ENCODE data around the gene BCL2L1.
"Not testable (repeated sequence)": the region's sequence is repeated elsewhere in the genome, so short reads cannot be mapped to it uniquely, and the experiment has no call there.

BCL2L1 gene

DNA sequence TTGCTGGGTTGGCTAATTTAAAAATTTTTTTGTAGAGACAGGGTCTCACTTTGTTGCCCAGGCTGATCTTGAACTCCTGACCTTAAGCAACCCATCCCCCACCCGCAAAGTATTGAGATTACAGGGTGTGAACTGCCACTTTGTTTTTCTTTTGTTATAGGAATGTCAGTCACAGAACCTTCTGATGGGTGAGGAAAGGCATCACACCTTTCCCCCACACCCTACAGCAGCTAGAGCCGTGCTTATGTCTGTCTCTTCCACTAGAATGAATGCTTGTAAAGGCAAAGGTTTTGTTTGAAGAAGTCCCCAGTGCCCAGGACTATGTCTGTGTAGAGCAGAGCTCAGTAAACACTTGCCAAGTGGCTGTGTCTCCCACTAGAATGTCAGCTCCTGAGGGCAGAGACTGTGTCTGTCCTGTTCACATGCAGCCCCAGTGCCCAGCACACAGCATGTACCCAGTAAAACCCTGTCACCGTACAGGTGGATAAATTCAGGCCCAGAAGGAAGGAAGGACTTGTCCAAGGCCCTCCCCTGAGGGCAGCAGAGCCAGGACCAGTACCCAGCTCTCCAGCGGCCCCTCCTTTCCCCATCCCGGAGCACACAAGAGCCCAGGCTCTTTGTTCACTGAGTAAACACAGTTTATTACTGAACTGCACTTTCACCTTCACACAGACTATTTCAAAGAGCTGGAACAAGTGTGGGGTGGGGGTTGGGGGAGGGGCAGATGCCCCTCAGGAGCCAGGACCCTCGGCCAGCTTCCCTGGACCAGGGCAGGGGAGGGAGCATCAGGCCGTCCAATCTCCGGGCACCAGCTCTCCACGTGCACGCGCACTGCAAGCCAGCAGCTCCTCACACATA lies 58.6 kb downstream of the BCL2L1 start:
- in situ Hi-C loops (cut with MboI; ENCODE audit: low sequenced_read_pairs): loop anchor here (10.0 kb wide), 1 partner anchor 61 kb away; the partner anchor contains the start of gene BCL2L1

DNA sequence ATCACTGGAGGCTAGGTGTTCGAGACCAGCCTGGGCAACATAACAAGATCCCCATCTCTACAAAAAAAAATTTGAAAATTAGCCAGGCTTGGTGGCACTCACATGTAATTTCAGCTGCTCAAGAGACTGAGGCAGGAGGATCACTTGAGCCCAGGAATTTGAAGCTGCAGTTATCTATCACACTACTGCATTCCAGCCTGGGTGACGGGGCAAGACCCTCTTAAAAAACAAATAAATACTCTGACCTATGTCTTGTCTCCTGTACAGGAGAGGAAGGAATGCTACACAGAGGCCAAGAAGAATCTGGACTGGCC lies 59.2 kb downstream of the BCL2L1 start:
- in situ Hi-C loops (cut with MboI; ENCODE audit: low sequenced_read_pairs): loop anchor here (10.0 kb wide), 1 partner anchor 61 kb away; the partner anchor contains the start of gene BCL2L1

DNA sequence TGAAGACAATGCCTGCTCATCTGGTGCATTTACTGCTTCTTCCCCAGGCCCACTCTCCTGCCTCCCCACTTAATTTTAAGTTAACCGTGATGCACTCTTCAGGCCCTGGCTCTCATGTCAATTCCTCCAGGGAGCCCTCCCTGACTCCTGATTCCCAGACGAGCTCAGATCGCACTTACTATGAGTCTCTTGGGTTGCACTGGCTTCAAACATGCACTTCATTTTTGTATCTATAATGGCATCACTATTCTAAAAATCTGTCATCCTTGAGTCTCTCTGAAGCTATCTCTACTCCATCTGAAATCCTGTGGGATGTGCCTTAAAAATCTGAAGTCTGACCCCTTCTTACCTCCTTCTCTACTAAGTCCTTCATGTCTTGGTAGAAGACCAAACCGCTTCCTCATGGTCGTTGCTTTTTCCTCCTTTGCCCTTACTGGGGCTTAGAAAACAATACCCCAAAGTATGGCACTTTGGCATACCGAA lies 60.3 kb downstream of the BCL2L1 start:
- in situ Hi-C loops (cut with MboI; ENCODE audit: low sequenced_read_pairs): loop anchor here (10.0 kb wide), 1 partner anchor 62 kb away; the partner anchor contains the start of gene BCL2L1

DNA sequence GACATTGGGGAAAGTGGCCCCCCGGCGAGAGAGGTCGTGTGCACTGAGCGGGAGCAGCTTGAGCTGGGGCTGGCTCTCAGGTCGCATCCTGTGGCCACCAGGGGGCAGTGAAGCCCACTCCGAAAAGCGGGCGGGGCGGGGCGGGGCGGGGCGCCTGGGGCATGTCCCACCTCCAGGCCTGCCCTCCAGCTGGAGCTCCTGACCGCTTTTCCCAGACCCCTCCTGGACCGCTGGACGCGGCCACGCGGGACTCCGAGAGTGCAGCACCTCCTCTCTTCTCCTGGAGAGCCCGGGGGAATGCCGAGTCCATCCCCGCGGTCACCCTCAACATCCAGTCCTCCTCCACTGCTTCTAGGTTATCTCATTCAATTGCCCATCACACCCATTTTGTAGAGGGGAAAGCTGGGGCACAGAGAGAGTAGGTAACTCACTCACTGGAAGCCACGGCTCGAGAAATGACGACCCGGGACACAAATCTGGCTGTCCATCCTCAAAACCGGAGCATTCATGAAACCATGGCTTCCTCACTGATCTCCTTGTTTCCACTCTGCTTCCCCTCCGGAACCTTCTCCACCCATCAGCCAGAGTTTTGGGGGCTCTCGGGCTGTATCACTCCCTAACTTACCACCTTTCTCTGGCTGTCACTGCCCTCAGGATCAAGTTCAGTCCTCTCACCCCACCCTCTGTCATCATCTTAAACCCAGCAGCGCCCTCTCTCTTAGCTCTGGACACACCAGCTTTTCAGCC lies 60.9 kb downstream of the BCL2L1 start:
- in situ Hi-C loops (cut with MboI; ENCODE audit: low sequenced_read_pairs): loop anchor here (10.0 kb wide), 1 partner anchor 63 kb away; the partner anchor contains the start of gene BCL2L1

DNA sequence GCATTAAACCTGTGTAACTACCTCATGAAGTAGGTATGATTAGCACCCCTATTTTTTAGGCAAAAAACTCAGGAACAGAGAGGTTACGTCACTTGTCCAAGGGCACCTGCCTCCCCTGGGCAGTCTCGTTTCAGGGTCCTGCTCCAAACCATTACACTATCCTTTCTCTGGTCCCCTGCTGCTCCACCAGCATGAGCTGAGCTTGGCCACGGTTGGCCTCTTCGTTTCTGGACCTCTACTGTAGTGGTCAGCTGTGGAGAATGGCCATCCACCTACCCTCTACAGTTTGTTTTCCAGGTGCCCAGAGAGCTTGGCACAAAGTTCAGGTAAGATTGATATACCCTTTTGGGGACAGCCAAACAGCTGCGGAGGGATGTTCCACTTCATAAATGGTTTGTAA lies 68.1 kb downstream of the BCL2L1 start:
- in situ Hi-C loops (cut with MboI; ENCODE audit: low sequenced_read_pairs): no loop called here

DNA sequence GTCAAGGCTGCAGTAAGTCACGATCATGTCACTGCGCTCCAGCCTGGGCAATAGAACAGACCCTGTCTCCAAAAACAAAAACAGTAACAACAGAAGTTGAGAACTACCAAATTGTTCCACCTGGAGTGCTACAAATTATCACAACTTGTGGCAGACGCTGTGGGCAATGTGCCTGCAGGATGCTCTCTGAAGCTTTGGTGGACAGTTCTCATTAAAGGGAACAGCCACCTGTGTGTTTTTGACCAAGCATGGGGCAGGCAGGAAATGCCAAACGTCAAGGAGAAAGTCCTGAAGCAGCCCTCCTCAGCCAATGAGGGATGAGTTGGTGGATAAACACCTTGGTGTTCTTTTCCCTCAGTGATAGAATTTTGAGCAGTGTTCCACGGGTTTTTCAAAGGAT lies 69.1 kb downstream of the BCL2L1 start:
- in situ Hi-C loops (cut with MboI; ENCODE audit: low sequenced_read_pairs): no loop called here

DNA sequence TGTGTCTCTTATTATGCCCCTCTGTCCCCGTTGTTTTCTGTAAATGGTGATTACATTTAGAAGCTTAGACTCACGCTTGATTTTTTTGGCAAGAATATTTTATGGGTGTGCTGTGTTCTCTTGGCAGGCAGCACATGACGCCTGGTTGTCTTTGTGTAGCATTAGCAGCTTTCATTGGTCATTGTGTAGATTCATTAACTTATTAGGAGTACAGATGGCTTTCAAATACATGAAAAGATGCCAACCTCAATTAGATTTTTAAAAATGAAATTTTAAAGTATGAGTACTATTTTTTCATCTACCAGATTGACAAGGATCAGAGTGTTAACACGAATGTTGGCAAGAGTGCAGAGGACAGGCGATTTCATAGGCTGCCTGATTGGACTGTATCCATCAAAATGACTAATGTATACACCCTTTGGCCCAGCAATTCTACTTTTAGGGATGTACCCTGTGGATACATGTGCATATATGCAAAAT lies 69.7 kb downstream of the BCL2L1 start:
- in situ Hi-C loops (cut with MboI; ENCODE audit: low sequenced_read_pairs): no loop called here

DNA sequence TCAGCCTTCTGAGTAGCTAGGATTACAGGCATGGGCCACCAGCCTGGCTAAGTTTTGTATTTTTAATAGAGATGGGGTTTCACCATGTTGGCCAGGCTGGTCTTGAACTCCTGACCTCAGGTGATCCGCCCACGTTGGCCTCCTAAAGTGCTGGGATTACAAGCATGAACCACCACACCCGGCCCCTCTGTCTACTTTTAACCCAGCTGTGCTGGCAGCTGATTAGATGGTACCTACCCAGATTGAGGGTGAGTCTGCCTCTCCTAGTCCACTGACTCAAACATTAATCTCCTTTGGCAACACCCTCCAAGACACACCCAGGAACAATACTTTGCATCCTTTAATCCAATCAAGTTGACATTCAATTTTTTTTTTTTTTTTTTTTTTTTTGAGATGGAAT lies 74.6 kb downstream of the BCL2L1 start:
- in situ Hi-C loops (cut with MboI; ENCODE audit: low sequenced_read_pairs): not testable (repeated sequence)

DNA sequence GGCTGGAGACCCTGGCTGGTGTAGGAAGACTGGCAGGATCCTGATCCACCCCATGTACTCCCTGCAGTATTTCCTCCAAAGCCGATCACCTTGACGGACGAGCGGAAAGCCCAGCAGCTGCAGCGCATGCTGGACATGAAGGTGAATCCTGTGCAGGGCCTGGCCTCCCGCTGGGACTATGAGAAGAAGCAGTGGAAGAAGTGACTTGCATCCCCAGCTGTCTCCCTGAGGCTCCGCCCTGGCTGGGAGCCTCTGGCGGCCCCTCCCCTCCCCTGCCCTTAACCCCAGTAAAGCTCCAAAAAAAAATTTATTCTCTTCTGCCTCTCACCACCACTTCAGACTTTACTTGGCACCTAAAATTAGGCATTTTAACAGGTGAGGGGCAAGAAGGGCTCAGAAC lies 78.0 kb downstream of the BCL2L1 start:
- in situ Hi-C loops (cut with MboI; ENCODE audit: low sequenced_read_pairs): no loop called here

DNA sequence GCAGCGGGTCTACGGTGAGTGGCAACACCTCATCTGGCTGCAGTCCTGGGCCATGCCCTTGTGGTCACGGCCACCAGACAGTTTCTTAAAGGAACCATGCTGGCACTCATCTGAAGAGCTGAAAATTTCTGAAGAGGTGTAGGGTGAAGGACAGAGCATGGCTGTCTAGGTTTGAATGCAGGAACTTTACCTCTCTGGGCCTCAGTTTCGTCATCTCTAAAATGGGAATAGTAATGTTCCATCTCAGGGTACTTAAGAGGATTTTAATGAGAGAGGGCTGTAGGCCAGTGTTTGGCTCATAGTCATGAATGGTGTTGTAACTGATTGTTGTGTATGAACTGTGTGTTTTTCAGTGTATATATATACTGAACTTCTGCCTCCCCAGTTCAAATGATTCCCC lies 79.1 kb downstream of the BCL2L1 start:
- in situ Hi-C loops (cut with MboI; ENCODE audit: low sequenced_read_pairs): no loop called here

DNA sequence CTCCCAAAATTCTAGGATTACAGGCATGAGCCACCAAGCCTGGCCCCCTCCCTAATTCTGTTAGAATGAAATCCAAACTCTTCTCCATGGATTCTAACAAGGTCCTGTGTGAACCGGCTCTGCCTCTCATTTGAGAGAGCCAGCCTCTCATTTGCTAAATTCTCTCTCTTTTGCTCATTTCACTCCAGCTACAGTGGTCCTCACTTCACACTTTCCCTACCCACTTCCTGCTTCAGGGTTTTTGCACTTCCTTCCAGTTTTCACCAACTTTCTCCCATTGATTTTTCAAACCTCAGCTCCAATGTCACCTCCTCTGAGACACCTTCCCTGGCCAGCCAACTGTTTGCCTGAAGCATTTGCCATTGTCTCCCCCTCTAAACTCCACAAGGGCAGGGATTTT lies 79.8 kb downstream of the BCL2L1 start:
- in situ Hi-C loops (cut with MboI; ENCODE audit: low sequenced_read_pairs): no loop called here

DNA sequence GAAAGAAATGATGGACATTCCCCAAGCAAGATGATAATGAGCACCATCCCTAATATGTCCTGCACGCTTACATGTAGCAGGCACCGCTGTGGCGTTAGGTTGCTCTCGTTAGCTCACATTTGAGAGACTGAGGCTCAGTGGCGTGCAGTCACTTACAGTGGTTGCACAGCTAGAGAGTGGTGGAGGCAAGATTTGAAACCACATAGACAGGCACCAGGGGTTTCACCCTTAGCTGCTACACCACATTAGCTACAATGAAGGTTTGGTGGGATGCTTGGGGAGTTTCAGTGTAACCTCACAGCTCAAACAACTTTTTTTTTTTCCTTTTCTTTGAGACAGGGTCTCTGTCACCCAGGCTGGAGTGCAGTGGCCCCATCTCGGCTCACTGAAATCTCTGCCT lies 81.3 kb downstream of the BCL2L1 start:
- in situ Hi-C loops (cut with MboI; ENCODE audit: low sequenced_read_pairs): no loop called here

DNA sequence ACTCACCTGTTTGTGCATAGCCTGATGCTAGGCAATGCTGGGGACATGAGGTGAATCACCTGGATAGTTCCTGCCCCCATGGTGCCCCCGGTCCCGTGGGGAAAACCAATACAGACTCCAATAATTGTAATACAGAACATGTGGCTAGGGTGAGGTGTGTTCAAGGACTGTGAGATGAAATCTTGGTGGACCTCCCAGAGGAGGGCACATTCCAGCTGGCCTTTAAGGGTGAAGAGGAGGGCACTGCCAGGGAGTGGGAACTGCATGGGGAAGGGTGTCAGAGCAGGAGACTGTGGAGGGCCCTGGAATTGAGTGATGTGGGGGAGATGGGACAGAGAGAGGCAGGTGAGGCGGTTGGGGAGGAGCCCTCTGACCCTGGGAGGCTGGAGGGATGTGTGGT lies 82.4 kb downstream of the BCL2L1 start:
- in situ Hi-C loops (cut with MboI; ENCODE audit: low sequenced_read_pairs): no loop called here

DNA sequence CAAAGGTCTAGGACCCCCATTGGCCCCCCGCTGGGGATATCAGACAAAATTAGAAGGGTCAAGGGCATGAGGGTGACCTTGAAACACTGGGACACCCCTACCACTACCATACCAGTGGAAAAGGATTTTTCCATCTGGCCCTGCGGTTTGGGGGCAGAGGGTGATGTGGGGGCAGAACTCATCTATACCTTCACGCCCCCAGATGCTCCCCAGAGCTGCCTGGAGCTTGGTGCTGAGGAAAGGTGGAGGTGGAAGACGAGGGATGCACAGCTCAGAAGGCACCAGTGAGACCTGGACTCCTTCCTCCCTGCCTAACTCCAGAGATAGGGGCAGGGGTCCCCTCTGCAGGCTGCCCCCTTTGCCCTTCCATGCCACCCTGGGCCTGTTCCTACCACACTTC lies 83.9 kb downstream of the BCL2L1 start:
- in situ Hi-C loops (cut with MboI; ENCODE audit: low sequenced_read_pairs): no loop called here

DNA sequence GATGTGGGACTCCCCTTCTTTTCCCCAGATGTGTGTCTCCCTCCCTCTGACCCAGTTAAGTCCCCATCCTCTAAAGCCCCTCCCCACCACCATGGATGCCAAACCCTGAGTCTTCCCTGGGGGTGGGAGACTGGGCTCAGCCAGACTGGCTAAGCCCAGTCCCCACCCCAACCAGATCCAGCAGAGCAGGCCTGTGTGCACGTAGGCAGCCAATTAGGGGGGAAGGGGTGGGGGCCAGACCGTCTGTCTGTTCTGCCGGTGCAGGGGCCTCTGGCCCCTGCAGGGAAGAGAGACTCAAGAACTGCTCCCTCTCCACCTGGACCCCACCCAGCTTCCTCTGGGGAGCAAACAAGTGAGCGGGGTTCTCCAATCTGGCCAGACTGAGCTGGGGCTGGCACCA lies 84.4 kb downstream of the BCL2L1 start:
- in situ Hi-C loops (cut with MboI; ENCODE audit: low sequenced_read_pairs): no loop called here

DNA sequence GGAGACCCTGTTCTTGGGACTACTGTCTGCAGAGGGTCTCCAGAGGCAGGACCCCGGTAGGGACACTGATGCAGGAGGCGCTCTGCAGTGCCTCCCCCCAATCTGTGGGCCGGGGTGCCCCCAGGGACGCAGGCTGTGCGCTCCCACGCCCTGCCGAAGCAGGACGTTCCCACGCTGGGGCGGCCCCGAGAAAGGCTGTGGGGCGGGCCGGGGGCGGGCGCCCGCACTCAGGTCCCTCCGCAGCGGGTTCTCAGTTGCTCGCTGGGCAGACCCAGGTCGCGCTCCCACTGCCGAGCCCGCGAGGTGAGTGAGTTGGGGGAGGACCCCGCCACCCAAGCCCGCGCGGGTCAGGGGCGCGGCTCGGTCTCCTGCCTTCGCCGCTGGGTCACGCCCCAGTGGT lies 85.0 kb downstream of the BCL2L1 start, which contains the start of gene COX4I2:
Gene COX4I2 (plus strand): TSS at position 253 of the 400 bp plus-strand sequence. CDS start 1,106 bp downstream, outside the sequence.
- in situ Hi-C loops (cut with MboI; ENCODE audit: low sequenced_read_pairs): no loop called here

DNA sequence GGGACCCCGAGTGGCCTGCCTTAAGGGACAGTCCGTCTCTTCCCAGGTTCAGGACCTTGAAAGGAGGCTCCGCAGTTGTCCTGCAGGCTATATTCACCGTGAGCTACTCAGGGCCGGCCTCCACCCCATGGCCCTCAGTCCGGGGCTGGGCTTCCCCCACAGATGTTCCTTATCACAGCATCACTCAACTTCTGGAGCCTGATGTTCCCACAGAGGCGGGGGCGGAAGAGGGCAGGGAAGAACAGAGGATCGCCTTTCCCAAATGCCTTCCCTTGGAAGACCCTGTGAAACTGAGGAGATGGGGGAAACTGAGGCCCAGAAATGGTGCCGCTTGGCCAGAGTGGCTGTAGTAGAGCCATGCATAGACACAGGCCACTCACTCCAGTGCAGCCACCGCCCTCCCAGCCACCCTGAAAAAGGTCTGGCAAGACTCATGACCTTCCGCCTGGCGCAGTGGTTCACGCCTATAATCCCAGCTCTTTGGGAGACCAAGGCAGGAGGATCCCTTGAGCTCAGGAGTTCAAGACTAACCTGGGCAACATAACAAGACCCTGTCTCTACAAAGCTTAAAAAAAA lies 89.2 kb downstream of the BCL2L1 start:
- in situ Hi-C loops (cut with MboI; ENCODE audit: low sequenced_read_pairs): no loop called here

DNA sequence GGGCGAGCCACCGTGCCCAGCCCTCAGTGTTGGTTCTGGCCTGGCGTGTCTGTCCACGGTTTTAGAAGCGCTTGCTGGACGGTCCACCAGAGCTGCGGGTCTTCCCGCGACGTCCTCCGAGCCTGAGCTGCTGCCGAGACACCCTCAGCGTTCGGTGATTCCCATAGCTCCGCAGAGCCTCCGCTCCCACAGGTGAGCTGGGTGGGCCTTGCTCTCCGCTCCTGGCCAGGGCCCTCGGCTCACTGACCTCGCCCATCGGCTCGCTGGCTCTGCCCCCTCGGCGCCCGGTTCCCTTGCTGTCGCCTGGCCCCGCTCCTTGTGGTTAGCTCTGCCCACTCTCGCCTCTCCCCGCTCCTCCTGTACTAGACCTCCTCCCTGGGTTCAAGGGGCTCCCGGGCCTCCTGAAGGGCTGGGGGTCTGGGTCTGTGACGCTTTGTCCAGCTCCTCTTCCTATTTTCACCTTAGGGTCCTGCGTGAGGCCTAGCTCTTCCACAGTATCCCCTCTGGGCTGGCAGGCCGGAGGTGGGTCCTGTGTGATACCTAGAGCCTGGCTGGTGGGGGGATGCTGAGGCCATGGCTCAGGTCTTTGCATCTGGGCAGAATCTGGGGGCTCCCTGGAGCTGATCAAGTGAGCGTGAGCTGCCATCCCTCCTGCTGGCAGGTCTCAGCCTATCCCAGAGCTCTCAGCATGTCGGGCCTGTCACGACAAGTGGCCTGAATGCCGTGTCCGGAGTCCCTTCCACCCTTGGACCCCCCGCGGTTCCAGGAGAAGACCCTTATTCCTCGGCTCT lies 89.9 kb downstream of the BCL2L1 start:
- in situ Hi-C loops (cut with MboI; ENCODE audit: low sequenced_read_pairs): no loop called here

DNA sequence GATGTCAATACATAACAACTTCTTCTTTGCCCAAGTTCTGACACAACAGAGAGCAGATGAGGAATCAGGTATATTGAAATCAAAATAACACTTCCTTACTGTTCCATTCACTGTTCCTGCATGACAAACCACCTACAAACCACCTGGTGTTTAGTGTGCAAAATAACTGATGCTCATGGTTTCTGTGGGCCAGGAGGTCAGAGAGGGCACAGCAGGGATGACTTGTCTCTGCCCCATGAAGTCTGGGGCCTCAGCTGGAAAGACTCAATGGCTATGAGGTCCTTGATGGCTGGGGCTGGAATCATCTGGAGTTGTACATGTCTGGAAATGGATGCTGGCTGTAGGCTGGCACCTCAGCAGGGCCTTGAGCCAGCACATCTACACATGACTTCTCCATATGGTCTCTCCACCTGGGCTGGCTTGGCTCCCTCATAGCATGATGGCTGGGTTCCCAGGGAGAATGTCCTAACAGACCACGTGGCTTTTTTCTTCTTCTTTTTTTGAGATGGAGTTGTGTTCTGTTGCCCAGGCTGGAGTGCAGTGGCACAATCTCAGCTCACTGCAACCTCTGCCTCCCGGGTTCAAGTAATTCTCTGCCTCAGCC lies 92.4 kb downstream of the BCL2L1 start:
- in situ Hi-C loops (cut with MboI; ENCODE audit: low sequenced_read_pairs): no loop called here

DNA sequence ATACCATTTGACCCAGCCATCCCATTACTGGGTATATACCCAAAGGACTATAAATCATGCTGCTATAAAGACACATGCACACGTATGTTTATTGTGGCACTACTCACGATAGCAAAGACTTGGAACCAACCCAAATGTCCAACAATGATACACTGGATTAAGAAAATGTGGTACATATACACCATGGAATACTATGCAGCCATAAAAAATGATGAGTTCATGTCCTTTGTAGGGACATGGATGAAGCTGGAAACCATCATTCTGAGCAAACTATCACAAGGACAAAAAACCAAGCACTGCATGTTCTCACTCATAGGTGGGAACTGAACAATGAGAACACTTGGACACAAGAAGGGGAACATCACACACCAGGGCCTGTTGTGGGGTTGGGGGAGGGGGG lies 94.6 kb downstream of the BCL2L1 start:
- in situ Hi-C loops (cut with MboI; ENCODE audit: low sequenced_read_pairs): not testable (repeated sequence)

Data from HL-60/S4 treated with phorbol 12-myristate 13-acetate at 8.2 ng/mL for 4 days and 3 days (cell line).